GM18909 (cell line): ENCODE measurements around the gene SCN1A.

ENCODE experiments used
- ATAC-seq: cut with Tn5 transposase; IDR thresholded peaks from one replicate; pipeline ENCODE4 v1.9.1; 2021; ENCODE audit warnings: mild to moderate bottlenecking; ENCODE audit not compliant: unreplicated experiment, poor library complexity

The SCN1A gene

GRCh38 chr2:166088634-166089033 lies 39.2 kb downstream of the SCN1A start:
- ATAC-seq: no peak

GRCh38 chr2:166084301-166084700 lies 43.5 kb downstream of the SCN1A start:
- no peak for ATAC-seq

- ATAC-seq: no peak
Measured at GRCh38 chr2:166082736-166083135, 45.1 kb downstream of the SCN1A start.

DNA sequence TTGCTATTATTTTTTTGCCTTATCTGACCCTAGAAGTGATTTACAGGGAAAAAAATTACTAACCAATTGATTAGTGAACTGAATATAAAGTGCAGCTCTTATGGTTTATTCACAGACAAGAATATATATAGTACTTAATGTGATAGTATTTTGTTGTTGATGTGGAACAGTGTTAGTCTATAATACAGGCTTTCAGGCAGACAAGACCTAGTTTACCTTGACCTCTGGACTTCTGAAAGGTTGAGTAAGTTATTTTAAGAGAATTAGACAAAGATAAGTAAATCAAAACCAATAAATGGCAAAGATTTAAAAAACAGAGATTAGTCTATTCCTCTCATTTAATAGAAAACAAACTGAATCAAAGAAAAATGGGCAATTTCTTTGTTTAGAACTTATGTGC lies 46.0 kb downstream of the SCN1A start:
- no peak for ATAC-seq

DNA sequence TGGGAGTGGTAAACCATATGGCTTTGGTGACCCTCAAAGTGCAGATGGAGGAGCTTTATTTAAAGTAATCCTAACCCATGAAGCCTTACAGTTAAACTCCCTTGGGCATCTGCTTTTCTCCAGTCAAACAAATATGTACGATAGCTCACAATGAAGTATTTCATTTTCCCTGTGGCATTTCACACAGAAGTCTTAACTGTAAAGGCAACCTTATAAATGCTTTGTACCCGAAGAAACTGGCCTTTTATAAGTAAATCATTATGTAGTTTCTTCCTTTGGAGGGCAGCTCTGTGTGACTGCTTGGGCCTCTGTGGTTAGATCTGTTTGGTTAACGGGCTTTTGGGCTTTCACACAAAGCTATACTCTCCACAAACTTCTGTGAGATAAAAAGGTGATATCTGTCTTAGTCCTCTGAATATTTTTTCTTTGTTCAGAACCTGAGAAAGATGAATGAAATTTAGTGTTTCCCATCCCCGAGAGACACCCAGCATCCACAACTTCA lies 46.6 kb downstream of the SCN1A start:
- no peak for ATAC-seq

DNA sequence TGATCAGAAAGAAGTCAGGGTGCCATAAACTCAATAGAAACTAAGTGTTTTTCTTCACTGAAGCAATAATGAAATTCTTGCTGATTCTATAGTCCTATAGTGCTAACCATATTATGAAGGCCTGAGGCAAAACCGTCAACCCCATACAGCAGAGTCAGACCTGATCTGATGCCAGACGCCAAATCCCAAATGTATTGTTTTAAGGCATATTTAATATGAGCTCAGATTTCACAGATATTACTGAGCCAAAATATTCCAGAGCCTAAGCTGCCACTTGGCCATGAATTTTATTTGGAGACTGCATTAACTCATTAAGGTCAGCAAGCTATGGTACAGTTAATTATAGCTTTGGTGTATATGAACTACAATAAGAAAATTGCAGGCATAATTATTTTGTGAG lies 53.4 kb downstream of the SCN1A start:
- ATAC-seq: no peak

GRCh38 chr2:166074011-166074410 lies 53.8 kb downstream of the SCN1A start:
- ATAC-seq: no peak

DNA sequence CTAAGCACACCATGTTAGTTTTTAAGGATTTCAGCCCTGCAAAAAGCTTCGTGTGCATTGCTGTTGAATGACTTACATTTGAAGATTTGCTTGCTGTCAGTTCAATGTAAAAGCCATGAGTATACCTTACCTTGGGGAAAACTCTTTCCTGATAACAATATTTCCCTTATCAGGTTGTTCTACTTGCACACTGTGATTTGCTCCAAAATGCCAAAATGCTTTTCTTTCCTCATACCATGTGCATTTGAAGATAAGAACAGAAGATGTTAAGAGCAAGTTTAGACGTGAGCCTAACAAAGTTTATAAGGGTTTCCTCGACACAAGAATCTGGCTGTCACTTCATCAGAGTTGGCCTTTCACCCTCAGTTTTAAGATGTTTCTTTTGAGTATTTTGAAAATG lies 57.6 kb downstream of the SCN1A start:
- ATAC-seq: no peak

DNA sequence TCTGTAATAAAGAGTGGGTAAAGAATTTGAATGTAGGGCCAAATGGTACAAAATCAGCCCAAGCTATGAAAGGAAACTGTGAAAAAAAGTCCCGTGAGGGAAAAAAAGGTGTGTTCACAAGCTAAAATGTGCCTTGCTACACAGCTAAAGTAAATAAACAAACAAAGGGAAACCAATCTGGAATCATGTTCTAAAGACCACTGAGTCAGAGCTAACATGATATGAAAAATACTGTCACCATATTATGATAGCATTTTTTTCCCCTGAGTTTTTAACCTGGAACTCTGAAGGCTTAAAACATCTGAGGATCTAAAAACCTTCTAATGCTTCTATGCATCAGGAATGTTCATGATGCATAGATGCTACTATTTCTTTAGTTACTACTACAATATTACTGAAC lies 58.8 kb downstream of the SCN1A start:
- no peak for ATAC-seq

DNA sequence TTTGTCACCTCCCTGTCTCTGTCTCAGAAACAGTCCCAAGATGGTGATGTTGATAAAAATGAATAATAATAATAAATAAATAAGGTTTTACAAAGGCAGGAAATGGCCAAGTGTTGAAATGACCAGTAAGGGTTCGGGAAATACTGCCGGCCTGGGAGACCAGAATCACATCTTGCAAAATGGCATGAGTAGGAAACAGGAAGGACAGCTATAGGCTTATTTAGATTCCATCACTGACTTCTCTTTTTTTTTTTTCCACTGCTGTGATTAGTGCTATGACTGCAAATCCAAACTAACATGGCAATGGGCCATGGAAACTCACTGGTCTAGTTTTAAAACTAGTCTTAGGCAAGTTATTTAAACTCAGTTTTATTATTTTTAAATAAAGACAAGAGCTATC lies 60.6 kb downstream of the SCN1A start:
- ATAC-seq: no peak

GRCh38 chr2:166060191-166060590 lies 67.6 kb downstream of the SCN1A start:
- no peak for ATAC-seq

- no peak for ATAC-seq
Measured at GRCh38 chr2:166057370-166058164, 70.3 kb downstream of the SCN1A start.

DNA sequence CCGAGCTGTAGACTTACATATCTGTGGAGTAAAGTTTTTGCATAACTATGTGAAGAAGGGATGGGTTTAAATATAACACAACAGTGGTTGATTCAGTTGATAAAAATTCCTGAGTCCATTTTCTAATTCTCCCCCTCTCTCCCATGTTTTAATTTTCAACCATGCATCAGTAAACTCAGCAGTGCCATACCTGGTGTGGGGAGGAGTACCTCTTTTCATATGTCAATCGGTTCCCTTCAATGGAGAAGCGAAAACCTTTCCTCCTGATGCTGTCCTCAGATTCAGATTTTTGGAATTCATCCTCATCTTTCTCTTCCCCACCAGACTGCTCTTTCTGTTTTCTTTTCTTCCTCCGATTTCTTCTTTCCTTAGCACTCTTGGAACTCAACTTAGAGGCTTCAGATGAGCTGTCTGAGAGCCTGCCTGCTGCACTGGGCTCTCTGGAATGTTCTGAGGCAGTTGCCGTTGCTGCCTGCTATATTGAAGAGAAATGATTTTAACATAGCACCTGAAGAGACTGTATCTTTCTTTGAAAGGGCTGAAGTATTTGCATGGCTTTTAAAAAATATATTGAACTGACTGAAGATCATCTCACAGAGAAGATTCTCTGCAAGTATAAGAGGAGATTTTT lies 82.9 kb downstream of the SCN1A start:
- no peak for ATAC-seq

- no peak for ATAC-seq
Measured at GRCh38 chr2:166042768-166043390, 84.9 kb downstream of the SCN1A start.

DNA sequence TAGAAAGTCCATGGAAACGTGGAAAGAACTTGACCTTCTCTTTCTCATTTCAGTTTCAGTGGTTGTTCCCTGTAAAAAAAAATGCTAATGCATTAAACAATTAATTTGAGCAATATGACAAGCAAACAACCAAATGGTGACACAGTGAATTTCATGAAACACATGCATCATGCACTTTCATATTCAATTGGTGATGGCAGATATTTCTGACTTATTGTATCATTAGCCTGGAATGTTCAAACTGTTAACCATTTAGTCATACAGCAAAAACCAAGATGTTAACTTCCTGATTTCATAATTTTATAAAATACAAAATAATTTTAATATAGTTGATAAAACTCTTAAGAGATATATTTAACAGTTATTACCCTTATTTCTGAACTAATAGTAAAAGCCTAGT lies 85.5 kb downstream of the SCN1A start:
- no peak for ATAC-seq

DNA sequence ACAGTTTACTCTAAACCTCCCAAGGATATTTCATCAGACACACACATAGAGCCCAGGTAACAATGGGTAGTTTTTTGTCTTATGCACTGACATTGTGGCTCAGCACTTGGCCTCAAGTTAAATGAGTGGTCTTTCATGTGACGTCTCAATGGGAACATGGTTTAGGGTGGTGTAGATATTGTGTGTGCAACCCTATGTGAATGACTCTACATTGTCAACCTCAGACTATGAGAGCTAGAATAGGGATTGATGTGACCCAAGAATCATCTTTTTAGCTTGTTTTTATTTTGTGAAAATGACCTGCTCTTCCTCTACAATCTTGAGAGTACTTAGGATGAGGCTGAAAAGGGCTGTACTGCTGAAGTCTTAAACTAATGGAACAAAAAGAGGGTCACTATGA lies 86.2 kb downstream of the SCN1A start:
- no peak for ATAC-seq

DNA sequence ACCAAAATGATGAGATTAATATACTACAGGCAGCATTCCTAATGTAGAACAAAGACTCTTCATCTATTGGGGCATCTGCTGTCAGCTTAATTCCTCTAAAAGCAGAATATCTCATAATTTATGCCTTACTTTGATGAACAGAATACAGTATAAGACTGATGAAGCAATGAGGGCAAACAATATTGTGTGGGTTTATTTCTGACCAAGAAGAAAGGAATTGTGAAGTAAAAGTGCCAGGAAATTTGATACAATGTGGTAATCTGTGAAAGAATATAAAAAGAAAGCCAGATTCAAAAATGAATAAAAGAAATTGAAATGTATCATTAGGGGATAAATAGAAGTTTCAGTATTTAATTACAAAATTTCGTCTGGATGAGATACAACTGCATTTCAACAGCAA lies 95.5 kb downstream of the SCN1A start:
- ATAC-seq: no peak

DNA sequence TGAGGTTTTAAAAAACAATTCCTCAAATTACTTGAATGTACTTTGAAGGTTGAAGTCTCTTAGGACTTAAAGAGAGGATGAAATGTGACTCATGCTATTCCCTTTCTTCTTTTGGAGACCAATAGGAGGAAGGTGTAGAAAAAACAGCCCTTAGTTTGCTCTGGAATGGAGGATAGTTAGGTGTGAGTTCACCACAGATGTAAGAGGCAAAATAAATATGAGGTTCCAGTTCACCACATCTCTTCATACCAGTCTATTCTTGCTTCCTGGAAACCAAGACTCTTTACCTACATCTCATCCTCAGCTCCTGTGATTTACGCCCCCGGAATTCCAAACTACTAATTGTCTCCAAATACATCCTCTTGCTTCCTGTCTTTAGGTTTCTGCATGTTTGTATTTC lies 96.8 kb downstream of the SCN1A start:
- ATAC-seq: no peak

GRCh38 chr2:166025313-166025712 lies 102.5 kb downstream of the SCN1A start:
- no peak for ATAC-seq

- ATAC-seq: no peak
Measured at GRCh38 chr2:166017208-166017607, 110.6 kb downstream of the SCN1A start.

GRCh38 chr2:166013878-166014277 lies 113.9 kb downstream of the SCN1A start:
- ATAC-seq: no peak
